Upper lobe of right lung (tissue), 1 donor: ENCODE data around the gene SPECC1L. TPM values are rescaled to one million over a fixed set of nuclear protein-coding genes. Genes with fewer than 3 reads are reported as not detected.
"Not testable (repeated sequence)": the region's sequence is repeated elsewhere in the genome, so short reads cannot be mapped to it uniquely, and the experiment has no call there.

Experiments used
- ATAC-seq: fragments of 200-7000 bp; cut with Tn5 transposase; one replicate; pipeline ENCODE4 v1.9.1; 2020; ENCODE audit warnings: mild to moderate bottlenecking, moderate library complexity
- DNase-seq: peaks from one replicate; pipeline ENCODE4 v3.0.0-alpha.2; 2020
- H3K27ac ChIP-seq: fragments of 200-600 bp; one replicate; pipeline ENCODE4 v1.8.0; 2022
- H3K27me3 ChIP-seq: fragments of 200-600 bp; one replicate; pipeline ENCODE4 v1.8.0; 2022; ENCODE audit warnings: mild to moderate bottlenecking
- H3K36me3 ChIP-seq: fragments of 200-600 bp; one replicate; pipeline ENCODE4 v1.8.0; 2022
- H3K4me1 ChIP-seq: fragments of 200-600 bp; one replicate; pipeline ENCODE4 v1.8.0; 2022
- H3K4me3 ChIP-seq: fragments of 200-600 bp; one replicate; pipeline ENCODE4 v1.8.0; 2022; ENCODE audit warnings: mild to moderate bottlenecking
- H3K9me3 ChIP-seq: fragments of 200-600 bp; one replicate; pipeline ENCODE4 v1.8.0; 2022
- intact Hi-C: fragments of 100-400 bp; cut with DNase I; formaldehyde crosslinking; loops from one replicate; pipeline ENCODE4 v1.11.0; 2022
- total RNA-seq: library from RNA; stranded (reverse); fragmentation: NEBNext Ultra II Directional; extraction: Animal tissue kit (Norgen Biotek cat#: 25700); gene quantifications from one replicate; pipeline ENCODE4 v1.2.1, GENCODE V29; 2021
- TF ChIP-seq, protein P1 (sequence below): fragments of 200-600 bp; IDR thresholded peaks from one replicate; pipeline ENCODE4 v1.8.0; 2022; ENCODE audit warnings: antibody characterized with exemption
- donor health status: DM: no; HTN: yes; CAD: no; lungs with severe emphysema.

Gene SPECC1L
- total RNA-seq, 1 donor from 2014 or later = 87.1 TPM

DNA sequence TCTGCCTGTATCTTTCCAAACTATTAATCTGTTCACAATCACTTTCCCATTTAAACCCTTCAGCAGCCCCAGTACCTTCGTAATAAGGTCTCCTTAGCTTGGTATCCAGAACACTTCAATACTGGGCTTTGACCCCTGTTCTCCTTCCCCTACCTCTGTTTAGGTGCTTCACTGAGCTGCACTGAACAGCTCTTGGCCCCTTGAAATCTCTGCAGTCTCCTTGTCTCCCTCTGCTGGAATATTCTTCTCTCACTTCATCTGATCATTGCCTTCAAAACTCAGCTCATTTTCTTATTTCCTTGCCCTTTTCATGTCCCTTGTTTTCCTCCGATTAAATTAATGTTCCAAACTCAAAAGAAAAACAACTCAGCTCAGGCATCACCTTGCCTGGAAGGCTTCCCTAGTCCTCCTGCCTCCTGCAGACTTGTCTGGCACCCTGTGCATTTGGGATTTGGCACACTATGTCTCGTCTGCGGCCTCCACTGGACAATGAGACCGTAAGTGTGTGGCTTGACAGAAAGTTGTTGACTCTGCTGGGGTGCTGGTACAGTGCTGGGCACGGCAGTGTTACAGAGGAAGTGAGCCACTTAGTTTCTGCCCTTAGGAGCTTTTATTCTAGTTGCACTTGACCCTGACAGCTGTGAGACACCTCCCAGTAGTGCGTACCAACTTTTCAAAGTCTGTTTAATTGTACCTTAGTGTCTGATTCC is 4.2 kb downstream of the SPECC1L start:
- intact Hi-C loops, H3K36me3 ChIP-seq, ATAC-seq, H3K4me3 ChIP-seq, H3K9me3 ChIP-seq, H3K27me3 ChIP-seq, DNase-seq: not testable (repeated sequence)
- Histone ChIP-seq H3K4me1 (peaks cover 38% of the 10 kb centered on the region), H3K27ac (peak overlapping the region; percentile 48)
- TF ChIP-seq, protein P1, sequence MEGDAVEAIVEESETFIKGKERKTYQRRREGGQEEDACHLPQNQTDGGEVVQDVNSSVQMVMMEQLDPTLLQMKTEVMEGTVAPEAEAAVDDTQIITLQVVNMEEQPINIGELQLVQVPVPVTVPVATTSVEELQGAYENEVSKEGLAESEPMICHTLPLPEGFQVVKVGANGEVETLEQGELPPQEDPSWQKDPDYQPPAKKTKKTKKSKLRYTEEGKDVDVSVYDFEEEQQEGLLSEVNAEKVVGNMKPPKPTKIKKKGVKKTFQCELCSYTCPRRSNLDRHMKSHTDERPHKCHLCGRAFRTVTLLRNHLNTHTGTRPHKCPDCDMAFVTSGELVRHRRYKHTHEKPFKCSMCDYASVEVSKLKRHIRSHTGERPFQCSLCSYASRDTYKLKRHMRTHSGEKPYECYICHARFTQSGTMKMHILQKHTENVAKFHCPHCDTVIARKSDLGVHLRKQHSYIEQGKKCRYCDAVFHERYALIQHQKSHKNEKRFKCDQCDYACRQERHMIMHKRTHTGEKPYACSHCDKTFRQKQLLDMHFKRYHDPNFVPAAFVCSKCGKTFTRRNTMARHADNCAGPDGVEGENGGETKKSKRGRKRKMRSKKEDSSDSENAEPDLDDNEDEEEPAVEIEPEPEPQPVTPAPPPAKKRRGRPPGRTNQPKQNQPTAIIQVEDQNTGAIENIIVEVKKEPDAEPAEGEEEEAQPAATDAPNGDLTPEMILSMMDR = peak; percentile 15

DNA sequence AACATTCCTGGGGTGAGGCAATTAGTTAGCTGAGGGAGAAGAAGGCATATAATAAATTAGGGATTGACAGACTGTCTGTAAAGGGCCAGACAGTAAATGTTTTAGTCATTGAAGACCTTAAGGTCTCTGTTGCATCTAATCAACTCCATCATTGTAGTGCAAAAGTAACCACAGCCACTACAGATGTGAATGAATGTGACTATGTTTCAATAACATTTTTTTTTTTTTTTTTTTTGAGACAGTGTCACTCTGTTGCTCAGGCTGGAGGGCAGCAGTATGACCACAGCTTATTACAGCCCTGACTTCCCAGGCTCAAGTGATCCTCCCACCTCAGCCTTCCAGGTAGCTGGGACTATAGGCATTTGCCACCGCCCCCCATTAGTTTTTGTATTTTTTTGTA is 9.7 kb downstream of the SPECC1L start:
- H3K36me3 ChIP-seq, DNase-seq, H3K27ac ChIP-seq, H3K4me3 ChIP-seq, ATAC-seq, H3K27me3 ChIP-seq, intact Hi-C loops, H3K9me3 ChIP-seq: not testable (repeated sequence)
- H3K4me1 ChIP-seq = peaks cover 31% of the 10 kb centered on the region

DNA sequence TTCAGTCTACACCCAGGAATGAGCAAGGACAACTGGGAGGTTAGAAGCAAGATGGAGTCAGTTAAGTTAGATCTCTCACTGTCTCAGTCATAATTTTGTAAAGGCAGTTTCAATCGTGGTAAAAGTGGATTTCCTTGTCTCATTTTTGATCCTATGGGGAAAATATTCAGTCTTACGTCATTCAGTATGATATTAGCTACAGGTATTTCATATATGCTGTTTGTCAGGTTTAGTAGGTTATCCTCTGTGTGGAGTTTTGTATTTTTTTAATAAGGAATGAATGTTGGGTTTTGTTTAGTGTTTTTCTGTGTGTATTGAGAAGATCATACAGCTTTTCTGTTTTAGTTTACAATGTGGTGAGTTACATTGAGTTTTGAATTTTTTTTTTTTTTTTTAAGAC is 11.8 kb downstream of the SPECC1L start:
- Histone ChIP-seq H3K9me3 (no peaks in the 10 kb centered on the region), H3K4me1 (peaks cover 46% of the 10 kb centered on the region), H3K36me3 (no peaks in the 10 kb centered on the region), H3K4me3 (no peak overlapping the region), H3K27me3 (no peaks in the 10 kb centered on the region), H3K27ac (no peak overlapping the region)
- TF ChIP-seq, protein P1 = no peak
- DNase-seq (no peak), ATAC-seq (no peak)
- intact Hi-C loops = no loop called here

DNA sequence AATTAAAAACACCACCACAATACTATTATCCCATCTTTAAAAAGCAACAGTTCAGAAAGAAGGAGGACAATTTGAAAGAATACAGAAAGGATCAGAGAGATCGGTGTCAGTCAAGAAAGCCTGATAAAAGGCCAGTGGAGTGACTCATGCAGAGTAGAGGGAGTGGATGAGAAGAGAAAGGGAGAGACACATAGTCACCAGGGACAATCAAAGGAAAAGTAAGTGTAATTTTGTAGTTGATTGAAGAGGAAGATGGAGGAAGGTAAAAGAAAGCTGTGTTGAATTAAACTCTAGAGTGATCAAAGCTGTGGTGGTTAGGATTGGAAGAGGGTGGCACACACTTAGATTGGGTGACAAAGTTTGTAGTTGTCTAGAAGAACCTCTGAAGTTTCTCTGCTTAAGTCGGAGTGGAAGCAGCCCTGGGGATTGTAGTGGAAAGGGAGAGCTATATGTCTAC is 14.1 kb downstream of the SPECC1L start:
- no peak overlapping the region for H3K4me3 ChIP-seq

DNA sequence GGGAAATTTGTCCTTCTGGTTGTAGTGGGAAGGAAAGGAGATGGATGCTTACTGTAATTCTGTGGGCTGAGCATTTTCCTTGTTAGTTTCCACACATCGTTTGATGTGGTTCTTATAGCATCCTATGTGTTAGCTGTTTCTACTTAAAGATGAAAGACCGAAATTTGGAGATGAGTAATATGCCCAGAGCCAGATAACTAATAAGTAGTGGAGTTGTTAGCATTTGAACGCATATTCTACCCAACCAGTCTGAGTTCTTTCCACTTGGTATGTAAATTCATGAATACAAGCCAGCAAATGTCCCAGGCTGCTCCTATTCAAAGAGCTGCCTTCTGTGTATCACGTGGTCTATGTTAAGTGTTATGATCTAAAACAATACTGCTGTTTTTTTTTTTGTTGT is 14.6 kb downstream of the SPECC1L start:
- TF ChIP-seq, protein P1 = no peak
- H3K4me3 ChIP-seq = no peak overlapping the region
- peaks cover 52% of the 10 kb centered on the region for H3K4me1 ChIP-seq
- no peaks in the 10 kb centered on the region for H3K27me3 ChIP-seq
- peak overlapping the region; percentile 4 for H3K27ac ChIP-seq
- intact Hi-C loops = no loop called here
- DNase-seq = no peak
- H3K9me3 ChIP-seq = no peaks in the 10 kb centered on the region
- no peak for ATAC-seq
- no peaks in the 10 kb centered on the region for H3K36me3 ChIP-seq

More for the DNA sequence above, 14.1 kb downstream of the SPECC1L start:
- Histone ChIP-seq H3K36me3 (no peaks in the 10 kb centered on the region), H3K27ac (peak overlapping the region; percentile 4), H3K9me3 (no peaks in the 10 kb centered on the region), H3K4me1 (peaks cover 48% of the 10 kb centered on the region), H3K27me3 (no peaks in the 10 kb centered on the region)
- intact Hi-C loops = no loop called here
- TF ChIP-seq, protein P1 = no peak
- no peak for DNase-seq
- no peak for ATAC-seq

DNA sequence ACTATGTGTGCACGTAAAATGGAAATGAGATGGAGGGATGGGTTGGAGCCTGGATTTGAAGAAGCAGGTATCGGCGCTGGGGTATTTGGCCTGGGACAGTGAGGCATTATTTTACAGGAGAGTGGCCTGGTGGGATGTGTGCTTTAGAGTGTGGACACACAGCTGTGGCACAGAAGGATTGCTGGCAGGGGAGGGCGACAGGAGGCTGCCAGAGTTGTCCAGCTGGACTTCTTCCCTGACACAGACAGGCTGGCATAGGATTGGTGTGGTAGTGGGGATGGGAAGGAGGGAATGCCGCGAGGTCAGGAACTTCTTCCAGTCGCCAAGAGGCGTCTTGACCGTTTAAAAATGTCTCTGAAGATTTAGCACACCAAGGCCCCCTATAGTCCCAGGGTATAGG is 16.6 kb downstream of the SPECC1L start:
- H3K4me3 ChIP-seq, H3K27ac ChIP-seq, H3K9me3 ChIP-seq, DNase-seq, ATAC-seq, H3K27me3 ChIP-seq, H3K36me3 ChIP-seq, intact Hi-C loops: not testable (repeated sequence)
- H3K4me1 ChIP-seq = peaks cover 52% of the 10 kb centered on the region

DNA sequence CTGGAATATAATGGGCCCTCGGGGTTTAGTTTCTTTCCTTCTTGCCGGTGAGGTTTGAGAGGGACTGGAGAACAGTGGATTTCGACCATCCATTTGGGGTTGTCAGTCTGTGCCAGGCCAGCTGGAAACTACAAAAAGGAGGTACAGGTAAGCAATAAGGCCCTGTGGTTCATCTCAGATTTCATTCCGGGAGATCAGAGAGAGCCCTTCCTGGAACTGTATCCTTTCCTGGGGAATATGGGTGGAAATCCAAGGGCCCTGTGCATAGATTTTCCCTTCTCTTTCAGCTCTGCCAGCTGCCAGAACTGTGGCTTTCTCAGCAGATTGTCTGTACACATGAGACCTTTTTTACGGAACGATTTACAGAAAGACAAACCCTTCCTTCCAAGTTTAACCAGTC is 17.2 kb downstream of the SPECC1L start:
- peaks cover 49% of the 10 kb centered on the region for H3K4me1 ChIP-seq

More for the DNA sequence above, 17.2 kb downstream of the SPECC1L start:
- H3K4me3 ChIP-seq, H3K27me3 ChIP-seq, H3K27ac ChIP-seq, DNase-seq, intact Hi-C loops, H3K36me3 ChIP-seq, ATAC-seq, H3K9me3 ChIP-seq: not testable (repeated sequence)
